SK-N-SH (cell line): ENCODE measurements around the gene DGAT2.

Experiments used
- EP300 ChIP-seq, 2 experiments: IDR thresholded peaks; 2 replicates each; pipeline versions ENCODE4 v1.4.0 to v1.6.1; 2012; ENCODE audit warnings: borderline replicate concordance in 1 of 2, low read depth in 1 of 2, low read length in 1 of 2
- EZH2phosphoT487 ChIP-seq: fragments of 200-600 bp; sonication (generic); IDR thresholded peaks from 2 replicates; pipeline ENCODE4 v1.6.1; 2017; ENCODE audit warnings: low read depth, mixed run types, mild to moderate bottlenecking, antibody characterized with exemption, moderate library complexity, borderline replicate concordance
- GABPA ChIP-seq: IDR thresholded peaks from 2 replicates; pipeline ENCODE4 v1.4.0; 2012; ENCODE audit warnings: low read depth, mild to moderate bottlenecking
- MXI1 ChIP-seq: IDR thresholded peaks from 2 replicates; pipeline ENCODE4 v1.6.1; 2012; ENCODE audit warnings: mild to moderate bottlenecking, low read depth, low read length, improper control_type of control experiment
- NFIC ChIP-seq: IDR thresholded peaks from 2 replicates; pipeline ENCODE4 v1.4.0; 2012; ENCODE audit warnings: borderline replicate concordance
- POLR2AphosphoS5 ChIP-seq: IDR thresholded peaks from 2 replicates; pipeline ENCODE4 v1.6.1; 2012; ENCODE audit warnings: low read depth, low read length
- RAD21 ChIP-seq: IDR thresholded peaks from 2 replicates; pipeline ENCODE4 v1.6.1; 2012; ENCODE audit warnings: mild to moderate bottlenecking, low read length
- RFX5 ChIP-seq: IDR thresholded peaks from 2 replicates; pipeline ENCODE4 v1.6.1; 2012; ENCODE audit warnings: mild to moderate bottlenecking, improper control_type of control experiment, low read length
- RXRA ChIP-seq: IDR thresholded peaks from 2 replicates; pipeline ENCODE4 v1.4.0; 2012; ENCODE audit warnings: low read depth, mild to moderate bottlenecking, borderline replicate concordance
- TAF1 ChIP-seq: IDR thresholded peaks from 2 replicates; pipeline ENCODE4 v1.6.1; 2012; ENCODE audit warnings: low read depth, mild to moderate bottlenecking, low read length, moderate library complexity, borderline replicate concordance
- TCF12 ChIP-seq: IDR thresholded peaks from 2 replicates; pipeline ENCODE4 v1.4.0; 2012
- TF ChIP-seq, protein P1 (sequence below): fragments of 200-600 bp; sonication (generic); IDR thresholded peaks from 2 replicates; pipeline ENCODE4 v1.6.1; 2017; ENCODE audit warnings: antibody characterized with exemption, mild to moderate bottlenecking, moderate library complexity
- TF ChIP-seq, protein P2 (sequence below): fragments of 150-350 bp; IDR thresholded peaks from 2 replicates; pipeline ENCODE4 v1.6.1; 2017; ENCODE audit warnings: antibody characterized with exemption, low read length, low read depth, borderline replicate concordance
- TF ChIP-seq, protein P3 (sequence below): IDR thresholded peaks from 2 replicates; pipeline ENCODE4 v1.4.0; 2012; ENCODE audit warnings: low read depth, borderline replicate concordance

DNA sequence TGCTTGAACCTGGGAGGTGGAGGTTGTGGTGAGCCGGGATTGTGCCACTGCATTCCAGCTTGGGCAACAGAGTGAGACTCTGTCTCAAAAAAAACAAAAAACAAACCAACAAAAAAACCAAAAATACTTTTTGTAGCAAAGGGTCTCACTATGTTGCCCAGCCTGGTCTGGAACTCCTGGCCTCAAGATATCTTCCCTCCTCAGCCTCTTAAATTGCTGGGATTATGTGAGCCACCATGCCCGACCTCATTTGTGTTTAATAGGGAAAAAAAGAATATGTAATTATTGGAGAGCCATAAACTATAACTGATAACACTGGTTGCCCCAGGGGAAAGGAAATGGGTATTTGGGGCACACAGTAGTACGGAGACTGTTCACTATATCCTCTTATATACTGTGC, 66.2 kb downstream of the DGAT2 start:
- TF ChIP-seq, protein P1, sequence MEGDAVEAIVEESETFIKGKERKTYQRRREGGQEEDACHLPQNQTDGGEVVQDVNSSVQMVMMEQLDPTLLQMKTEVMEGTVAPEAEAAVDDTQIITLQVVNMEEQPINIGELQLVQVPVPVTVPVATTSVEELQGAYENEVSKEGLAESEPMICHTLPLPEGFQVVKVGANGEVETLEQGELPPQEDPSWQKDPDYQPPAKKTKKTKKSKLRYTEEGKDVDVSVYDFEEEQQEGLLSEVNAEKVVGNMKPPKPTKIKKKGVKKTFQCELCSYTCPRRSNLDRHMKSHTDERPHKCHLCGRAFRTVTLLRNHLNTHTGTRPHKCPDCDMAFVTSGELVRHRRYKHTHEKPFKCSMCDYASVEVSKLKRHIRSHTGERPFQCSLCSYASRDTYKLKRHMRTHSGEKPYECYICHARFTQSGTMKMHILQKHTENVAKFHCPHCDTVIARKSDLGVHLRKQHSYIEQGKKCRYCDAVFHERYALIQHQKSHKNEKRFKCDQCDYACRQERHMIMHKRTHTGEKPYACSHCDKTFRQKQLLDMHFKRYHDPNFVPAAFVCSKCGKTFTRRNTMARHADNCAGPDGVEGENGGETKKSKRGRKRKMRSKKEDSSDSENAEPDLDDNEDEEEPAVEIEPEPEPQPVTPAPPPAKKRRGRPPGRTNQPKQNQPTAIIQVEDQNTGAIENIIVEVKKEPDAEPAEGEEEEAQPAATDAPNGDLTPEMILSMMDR = no peak
- TF ChIP-seq RAD21 (no peak), TAF1 (no peak), NFIC (no peak), RXRA (no peak), MXI1 (no peak), TCF12 (no peak), POLR2AphosphoS5 (no peak), EP300 (IDR thresholded peaks at IDR 0.05; ENCODE audit: borderline replicate concordance in 1 of 2, low read depth in 1 of 2, low read length in 1 of 2) (no peak), GABPA (no peak), EZH2phosphoT487 (no peak), RFX5 (no peak)
- TF ChIP-seq, protein P2, sequence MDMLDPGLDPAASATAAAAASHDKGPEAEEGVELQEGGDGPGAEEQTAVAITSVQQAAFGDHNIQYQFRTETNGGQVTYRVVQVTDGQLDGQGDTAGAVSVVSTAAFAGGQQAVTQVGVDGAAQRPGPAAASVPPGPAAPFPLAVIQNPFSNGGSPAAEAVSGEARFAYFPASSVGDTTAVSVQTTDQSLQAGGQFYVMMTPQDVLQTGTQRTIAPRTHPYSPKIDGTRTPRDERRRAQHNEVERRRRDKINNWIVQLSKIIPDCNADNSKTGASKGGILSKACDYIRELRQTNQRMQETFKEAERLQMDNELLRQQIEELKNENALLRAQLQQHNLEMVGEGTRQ = no peak
- TF ChIP-seq, protein P3, sequence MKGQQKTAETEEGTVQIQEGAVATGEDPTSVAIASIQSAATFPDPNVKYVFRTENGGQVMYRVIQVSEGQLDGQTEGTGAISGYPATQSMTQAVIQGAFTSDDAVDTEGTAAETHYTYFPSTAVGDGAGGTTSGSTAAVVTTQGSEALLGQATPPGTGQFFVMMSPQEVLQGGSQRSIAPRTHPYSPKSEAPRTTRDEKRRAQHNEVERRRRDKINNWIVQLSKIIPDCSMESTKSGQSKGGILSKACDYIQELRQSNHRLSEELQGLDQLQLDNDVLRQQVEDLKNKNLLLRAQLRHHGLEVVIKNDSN = no peak
